HG02852 (cell line): ENCODE results near the gene UBL4A.

ENCODE experiments used
- ATAC-seq: cut with Tn5 transposase; IDR thresholded peaks from one replicate; pipeline ENCODE4 v1.9.1; 2021; ENCODE audit warnings: mild to moderate bottlenecking, moderate library complexity; ENCODE audit not compliant: unreplicated experiment

The UBL4A gene

GRCh38 chrX:154483325-154483724 lies 3.1 kb downstream of the UBL4A start:
- ATAC-seq: no peak

GRCh38 chrX:154482786-154483185 lies 3.6 kb downstream of the UBL4A start:
- no peak for ATAC-seq

- no peak for ATAC-seq
Measured at GRCh38 chrX:154481911-154482601, 4.4 kb downstream of the UBL4A start.

- no peak for ATAC-seq
Measured at GRCh38 chrX:154481195-154481594, 5.2 kb downstream of the UBL4A start.

- ATAC-seq: peak; percentile 76
Measured at GRCh38 chrX:154478728-154479622, 7.4 kb downstream of the UBL4A start, which contains the start of gene LAGE3. Gene LAGE3 (minus strand): TSS chrX:154479281. CDS start chrX:154478915, 366 bp downstream.

GRCh38 chrX:154477891-154478477 lies 8.4 kb downstream of the UBL4A start:
- no peak for ATAC-seq

GRCh38 chrX:154476821-154477220 lies 9.6 kb downstream of the UBL4A start:
- ATAC-seq: no peak

GRCh38 chrX:154473683-154474082 lies 12.7 kb downstream of the UBL4A start:
- ATAC-seq: no peak

GRCh38 chrX:154472685-154473632 lies 13.5 kb downstream of the UBL4A start:
- ATAC-seq: no peak

- no peak for ATAC-seq
Measured at GRCh38 chrX:154471839-154472684, 14.4 kb downstream of the UBL4A start.

GRCh38 chrX:154470914-154471568 lies 15.4 kb downstream of the UBL4A start:
- ATAC-seq: no peak

GRCh38 chrX:154470434-154470833 lies 16.0 kb downstream of the UBL4A start:
- no peak for ATAC-seq

- ATAC-seq: no peak
Measured at GRCh38 chrX:154469880-154470279, 16.5 kb downstream of the UBL4A start.

- no peak for ATAC-seq
Measured at GRCh38 chrX:154469114-154469513, 17.3 kb downstream of the UBL4A start.

- ATAC-seq: no peak
Measured at GRCh38 chrX:154468217-154468616, 18.2 kb downstream of the UBL4A start.

- ATAC-seq: no peak
Measured at GRCh38 chrX:154467556-154467955, 18.9 kb downstream of the UBL4A start.

GRCh38 chrX:154466907-154467306 lies 19.5 kb downstream of the UBL4A start:
- ATAC-seq: no peak

- ATAC-seq: no peak
Measured at GRCh38 chrX:154466036-154466435, 20.4 kb downstream of the UBL4A start.

GRCh38 chrX:154465601-154466000 lies 20.8 kb downstream of the UBL4A start:
- no peak for ATAC-seq
